NCI-H128 (cell line): ENCODE data around the gene TIAM2.

Source experiments
- DNase-seq: peaks from one replicate; lab custom pipeline; 2025; ENCODE audit not compliant: unreplicated experiment; lab: John Stamatoyannopoulos, UW

TIAM2 gene

DNA sequence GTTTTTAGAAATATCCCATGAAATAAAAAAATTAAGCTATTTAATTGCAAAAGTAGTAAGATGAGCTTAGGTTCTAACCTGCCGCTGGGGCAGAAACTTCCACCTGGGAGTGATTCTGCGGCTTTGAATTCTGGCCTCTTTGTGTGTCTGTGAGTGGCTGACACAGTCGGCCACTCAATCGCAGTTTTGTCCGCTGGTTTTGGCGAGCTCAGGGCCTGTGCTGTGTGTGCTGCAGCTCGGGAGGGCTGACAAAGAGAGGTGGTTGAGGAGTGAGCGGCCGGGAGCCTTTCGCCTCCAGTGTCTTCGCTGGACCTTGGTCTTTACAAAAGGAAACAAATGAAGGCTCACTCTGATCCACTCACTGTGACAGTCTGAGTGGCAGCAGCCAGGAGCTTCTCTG lies 128.4 kb downstream of the TIAM2 start:
- DNase-seq: no peak

DNA sequence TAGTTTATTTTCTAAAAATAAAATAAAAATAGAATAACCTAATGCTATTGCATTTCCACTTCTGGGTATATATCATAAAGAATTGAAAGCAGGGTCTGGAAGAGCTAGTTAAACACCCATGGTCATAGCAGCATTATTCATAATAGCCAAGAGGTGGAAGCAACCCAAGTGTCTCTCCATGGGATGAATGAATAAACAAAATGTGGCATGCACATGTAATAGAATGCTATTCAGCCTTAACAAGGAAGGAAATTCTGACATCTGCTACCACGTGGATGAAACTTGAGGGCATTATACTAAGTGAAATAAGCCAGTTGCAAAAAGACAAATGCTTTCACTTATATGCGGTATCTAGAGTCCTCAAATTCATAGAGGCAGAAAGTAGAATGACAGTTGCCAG lies 130.8 kb downstream of the TIAM2 start:
- no peak for DNase-seq

DNA sequence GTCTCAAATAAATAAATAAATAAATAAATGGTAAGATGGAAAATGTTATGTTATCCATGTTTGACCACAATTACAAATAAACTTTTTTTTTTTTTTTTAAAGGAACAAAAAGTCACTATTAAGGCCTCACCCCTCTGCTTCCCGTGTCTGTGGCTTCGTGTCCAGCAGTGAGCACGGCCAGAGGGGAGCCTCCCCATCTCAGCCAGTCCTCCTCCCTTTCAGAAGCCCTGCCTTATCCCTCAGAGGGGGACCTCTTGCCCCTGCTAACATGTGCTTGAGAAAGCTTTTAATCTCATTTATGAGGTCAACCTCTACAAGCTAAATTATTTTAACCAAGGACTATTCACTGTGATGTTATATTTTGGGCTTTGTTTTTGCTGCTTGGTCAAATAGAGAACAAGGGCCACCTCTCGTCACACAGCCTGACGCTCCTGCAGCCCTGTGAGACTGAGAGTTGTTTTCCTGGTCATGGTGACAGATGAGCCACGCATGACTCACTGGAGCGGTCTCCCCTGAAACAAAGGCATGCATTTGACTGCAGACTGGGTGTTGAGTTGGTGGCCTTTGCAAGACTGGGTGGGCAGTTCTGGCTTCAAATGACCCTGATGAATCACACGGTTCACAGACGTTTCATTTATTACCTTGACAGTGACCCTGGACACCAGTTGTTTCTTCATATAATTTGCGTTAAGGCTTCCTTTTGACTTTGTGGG lies 131.8 kb downstream of the TIAM2 start:
- no peak for DNase-seq

DNA sequence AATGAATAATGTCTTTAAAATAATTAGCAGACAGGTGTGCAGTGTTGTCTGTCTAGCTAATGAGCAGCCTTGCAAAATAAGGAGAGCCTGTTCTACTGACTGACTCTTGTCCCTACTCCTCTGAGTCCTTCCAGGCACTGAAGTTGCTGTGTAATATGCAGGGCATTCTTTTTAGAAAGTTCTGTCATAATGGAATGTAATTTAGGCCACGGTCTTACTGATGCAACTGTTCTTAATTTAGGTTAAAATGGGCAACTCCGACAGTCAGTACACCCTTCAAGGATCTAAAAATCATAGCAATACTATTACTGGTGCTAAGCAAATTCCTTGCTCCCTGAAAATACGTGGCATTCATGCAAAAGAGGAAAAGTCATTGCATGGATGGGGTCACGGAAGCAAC lies 133.9 kb downstream of the TIAM2 start:
- no peak for DNase-seq

DNA sequence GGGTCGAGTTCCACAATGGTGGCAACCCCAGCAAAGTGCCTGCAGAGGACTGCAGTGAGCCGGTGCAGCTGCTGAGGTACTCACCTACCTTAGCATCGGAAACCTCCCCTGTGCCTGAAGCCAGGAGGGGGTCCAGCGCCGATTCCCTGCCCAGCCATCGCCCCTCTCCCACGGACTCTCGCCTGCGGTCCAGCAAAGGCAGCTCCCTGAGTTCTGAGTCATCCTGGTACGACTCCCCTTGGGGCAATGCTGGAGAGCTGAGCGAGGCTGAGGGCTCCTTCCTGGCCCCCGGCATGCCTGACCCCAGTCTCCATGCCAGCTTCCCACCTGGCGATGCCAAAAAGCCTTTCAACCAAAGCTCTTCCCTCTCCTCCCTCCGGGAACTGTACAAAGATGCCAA lies 134.6 kb downstream of the TIAM2 start:
- no peak for DNase-seq

DNA sequence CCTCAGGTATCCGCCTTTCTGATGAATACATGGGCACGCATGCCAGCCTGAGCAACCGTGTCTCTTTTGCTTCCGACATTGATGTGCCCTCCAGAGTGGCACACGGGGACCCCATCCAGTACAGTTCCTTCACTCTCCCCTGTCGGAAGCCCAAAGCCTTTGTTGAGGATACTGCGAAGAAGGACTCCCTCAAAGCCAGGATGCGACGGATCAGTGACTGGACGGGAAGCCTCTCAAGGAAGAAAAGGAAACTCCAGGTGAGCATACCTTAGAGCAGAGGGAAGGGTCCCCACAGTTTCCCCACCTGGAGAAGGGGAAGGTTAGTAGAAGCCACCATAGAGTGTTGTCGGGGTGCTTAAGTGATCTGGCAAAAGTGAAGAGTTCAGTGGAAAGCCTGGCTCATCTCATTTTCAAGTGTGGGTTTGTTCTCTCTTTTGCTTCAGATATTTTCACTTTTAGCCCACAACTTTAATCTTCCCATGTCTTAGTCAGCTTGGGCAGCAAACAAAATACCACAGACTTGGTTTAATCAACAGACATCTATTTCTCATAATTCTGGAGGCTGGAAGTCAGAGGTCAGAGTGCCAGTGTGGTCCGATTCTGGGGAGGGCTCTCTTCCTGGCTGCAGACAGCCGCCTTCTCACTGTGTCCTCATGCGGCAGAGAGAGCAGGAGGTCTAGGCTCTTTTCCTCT lies 135.2 kb downstream of the TIAM2 start:
- no peak for DNase-seq

DNA sequence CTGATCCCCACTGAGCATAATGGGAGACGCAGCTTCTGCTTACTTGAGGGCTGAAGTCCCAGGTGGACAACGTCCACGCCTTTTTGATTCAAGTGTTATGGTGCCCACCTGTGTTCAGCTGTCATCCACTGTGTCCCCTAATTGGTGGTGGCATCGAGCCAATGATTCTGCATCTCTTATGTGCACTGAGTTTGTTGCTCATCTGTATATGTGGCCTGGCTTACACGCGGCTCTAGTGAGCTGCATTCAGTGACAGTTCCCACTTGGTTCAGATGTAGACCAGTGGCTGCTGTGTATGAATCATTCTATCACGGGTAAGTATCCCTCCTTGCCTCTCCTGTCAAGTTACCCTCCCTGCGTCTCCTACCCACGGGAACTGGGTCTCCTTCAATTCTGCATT lies 137.5 kb downstream of the TIAM2 start:
- DNase-seq: no peak

DNA sequence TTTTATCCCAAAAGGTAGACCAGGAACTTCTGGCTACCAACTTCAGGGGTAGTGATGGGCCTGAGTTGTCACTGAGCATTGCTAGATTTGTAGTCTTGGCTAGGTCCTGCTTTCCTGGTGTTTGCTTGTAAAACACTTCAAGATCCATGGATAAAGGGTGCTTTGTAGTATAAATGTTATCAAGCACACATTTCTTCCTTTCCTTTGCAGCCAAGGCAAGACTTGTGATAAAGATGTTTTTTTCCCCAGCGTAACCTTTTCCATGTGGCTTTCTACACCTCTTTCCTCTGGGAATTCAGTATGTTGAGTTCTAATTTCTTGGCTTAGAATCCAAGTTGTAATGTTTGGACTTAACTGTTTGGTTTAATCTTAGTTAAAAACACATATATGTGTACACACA lies 145.9 kb downstream of the TIAM2 start:
- no peak for DNase-seq

DNA sequence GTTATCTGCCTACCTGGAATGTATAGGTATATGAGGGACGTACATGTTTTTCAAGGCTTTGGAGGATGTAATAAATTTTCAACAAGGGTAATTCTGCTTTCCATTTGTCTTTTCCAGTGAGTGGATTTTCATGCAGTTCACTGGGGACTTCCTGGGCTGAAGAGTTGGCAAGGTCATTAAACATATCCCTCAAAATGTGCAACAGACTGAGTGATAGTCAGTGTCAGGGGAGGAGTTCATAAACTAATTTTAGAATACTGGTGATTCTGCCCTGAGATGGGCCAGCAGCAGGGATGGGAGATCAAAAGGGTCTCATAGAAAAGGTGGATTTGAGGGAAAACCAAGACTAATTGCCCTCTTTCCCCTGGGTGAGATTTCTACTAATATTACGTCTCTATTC lies 146.4 kb downstream of the TIAM2 start:
- no peak for DNase-seq

DNA sequence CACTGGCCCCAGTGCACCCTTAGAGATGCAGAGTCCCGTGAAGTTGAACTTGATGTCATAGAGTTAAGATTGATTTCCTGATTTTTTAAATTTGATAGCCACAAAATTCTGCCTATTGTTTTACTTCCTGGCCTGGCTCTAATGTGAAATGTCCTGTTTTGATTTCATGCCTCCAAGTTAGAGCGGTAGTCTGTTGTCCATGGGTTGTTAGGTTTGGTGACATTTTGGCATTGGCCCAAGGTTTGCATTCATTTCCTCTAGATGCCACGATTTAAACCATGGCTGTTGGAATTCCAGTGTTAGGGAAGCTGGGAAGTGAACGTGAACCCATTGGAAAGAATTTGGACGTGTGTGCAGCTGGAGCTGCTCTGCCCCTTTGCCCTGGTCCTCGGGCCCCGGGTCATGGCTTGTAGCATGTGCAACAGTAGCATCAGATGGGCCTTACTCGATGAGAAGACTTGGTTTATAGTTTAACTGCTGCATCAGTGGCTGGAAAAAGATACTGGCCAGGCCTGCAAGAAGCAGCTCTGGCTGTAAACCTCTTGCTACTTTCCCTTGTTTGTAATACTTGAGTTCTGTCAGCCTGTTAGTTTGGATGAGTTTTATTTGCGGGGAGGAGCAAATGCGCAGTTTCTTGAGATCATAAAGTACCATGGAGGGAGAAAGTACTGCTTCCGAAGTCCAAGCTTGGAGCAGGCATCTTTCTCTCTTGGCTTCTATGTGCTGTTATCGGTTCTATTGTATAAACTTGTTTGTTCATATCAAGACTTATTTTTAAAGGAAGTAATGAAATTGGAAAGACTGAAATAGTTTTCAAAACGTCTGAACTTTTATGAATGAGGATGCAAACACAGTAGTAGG lies 147.3 kb downstream of the TIAM2 start:
- DNase-seq: no peak

DNA sequence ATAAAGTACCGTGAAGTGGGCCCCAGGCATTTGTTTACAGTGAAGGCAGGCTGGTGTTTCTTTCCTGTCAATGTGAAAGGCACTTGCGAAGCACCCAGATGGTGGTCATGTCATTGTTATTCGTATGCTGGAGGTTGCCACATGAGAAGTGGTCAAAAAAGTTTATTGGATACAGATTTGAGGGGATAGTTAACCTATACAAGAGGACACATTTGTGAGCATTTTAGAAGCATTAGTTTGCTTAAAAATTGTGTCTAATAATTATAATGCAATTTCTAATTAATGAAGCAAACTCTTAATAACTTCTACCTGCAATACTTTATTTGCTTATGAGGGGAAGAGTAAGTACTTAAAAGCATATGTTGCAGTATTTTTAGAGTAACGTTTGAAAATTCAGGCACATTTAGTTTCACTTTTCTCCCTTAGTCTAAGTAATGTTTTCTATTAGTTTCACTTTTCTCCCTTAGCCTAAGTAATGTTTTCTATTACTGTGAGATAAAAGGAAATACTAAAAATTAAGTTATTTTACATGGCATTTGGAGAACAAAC lies 148.0 kb downstream of the TIAM2 start:
- DNase-seq: no peak

DNA sequence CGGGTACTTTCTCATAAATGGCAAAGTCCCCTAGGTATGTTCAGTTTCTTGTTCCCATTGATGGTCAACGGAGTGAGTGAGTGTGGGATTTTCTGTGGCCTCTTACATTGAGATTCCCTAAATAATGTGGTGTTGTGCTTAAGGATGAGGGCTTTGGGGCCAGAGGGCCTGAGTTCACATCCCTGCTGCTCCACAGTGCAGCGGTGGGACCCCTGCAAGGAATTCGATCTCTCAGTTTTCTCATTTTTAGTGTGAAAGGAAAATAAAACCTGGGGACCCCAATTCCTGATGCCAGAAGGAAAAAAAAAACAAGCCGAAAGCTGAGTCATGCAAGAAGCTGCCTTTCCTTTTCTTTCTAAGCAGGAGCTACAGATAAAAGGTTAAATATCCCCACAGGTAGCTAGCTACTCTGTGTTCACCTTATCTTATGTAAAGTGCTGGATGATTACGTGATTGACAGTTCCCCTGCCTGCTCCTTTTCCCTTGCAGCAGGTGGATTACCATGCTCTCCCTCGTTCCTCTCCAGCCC lies 148.5 kb downstream of the TIAM2 start:
- DNase-seq: no peak

DNA sequence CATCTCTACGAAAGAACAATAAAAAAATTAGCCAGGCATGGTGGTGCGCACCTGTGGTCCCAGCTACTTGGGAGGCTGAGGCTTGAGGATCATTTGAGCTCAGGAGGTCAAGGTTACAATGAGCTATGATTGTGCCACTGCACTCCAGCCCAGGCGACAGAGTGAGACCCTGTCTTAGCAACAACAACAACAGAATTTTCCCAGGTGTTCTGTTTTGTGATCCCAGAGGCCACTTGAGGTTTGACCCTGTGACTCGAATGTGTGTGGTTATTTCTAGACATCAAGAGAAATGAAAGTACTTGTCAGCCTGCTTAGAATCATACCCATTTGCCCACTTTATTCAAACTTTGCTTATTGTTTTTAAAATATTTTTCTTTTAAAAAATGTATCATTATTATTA lies 151.1 kb downstream of the TIAM2 start:
- DNase-seq: no peak

DNA sequence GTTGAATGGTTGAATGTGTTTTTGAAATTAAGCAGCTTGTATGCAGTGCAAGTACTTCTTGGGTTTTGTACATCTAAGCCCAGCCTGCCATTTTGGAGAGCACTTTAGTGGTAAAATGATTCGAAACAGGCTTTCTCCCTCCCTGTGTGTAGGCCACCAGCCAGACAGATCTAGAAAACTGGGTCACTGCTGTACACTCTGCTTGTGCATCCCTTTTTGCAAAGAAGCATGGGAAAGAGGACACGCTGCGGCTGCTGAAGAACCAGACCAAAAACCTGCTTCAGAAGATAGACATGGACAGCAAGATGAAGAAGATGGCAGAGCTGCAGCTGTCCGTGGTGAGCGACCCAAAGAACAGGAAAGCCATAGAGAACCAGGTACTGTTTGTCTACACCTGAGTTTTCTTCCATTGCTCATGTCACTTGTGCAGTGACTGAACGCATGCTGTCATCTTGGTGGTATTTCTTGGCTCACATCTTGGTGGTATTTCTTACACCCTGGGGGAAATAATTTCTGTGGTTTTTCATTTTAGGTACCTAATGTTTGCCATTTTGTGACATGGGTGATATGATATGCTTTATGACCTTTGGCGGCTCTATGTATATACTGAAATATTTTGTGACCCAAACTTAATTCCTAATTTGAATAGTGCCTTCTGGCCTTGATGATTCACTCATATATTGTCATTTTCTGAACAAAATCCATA lies 153.0 kb downstream of the TIAM2 start:
- no peak for DNase-seq

DNA sequence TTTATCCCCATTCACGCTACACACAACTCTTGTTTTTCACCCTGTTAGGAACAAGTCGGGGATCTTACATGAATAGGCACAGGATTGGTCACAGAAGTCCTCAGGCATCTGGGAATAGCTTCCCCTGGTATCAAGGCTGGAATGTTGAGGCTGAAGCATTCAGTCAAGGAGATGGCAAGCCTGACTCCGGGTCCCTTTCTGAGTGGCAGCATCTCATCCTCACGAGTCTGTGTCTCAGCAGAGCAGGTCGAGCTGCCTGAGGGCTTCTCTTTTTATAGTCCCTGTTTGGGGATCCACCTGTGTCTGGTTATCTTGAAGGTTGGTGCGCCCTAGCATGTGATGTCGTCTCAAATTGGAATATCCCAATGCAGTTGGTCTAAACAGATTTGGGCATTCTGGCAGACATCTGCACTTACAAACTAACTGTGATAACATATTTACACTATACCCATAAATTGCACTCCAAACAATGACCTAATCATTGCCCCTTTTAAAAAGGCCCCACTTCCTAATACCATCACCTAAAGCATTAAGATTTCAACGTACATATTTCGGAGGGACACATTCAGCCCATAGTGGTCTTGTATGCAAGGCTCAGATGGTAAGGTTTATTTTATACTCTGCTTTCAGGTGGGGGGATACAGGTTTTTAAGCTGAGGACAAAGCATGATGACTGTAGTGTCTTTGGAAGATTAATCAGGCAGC lies 156.0 kb downstream of the TIAM2 start:
- no peak for DNase-seq

DNA sequence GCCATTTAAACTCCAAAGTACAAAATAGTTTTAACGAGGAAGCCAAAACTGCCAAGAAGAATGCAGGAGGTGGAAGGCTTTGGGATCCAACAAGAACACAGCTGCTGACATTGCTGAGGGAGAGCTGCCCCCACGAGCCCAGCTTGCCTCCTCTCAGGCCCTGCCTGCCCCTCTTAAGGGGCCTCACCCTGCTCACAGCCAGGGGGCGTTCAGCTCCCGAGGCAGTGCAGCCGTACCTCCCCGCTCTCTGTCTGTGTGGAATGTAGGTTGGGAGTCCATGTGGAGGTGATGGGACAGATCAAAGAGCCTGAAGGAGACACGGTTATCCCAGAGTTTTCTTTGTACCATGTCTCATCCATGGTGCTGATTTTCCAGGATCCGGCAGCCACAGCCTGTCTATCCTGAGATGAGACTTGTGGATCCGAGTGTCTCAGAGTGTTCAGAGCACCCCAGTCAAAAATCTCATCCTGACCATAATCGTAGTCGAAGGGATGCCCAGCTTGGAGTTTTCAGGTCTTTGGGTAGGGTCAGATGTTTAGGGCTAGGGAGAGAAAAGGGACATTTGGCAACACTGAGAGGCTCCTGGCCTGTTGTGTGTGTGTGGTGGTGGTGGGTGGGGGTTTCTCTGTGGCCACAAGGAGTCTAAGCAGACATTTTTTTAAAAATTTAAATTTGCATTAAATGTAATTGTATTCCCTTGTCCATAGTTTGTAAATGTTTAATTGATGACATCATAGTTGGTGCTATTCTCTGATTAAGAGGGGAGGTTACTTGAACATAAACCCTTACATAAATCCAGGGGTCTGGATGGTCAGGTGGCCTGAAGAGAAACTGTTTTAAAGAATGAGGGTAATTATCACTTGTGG lies 157.3 kb downstream of the TIAM2 start:
- no peak for DNase-seq

DNA sequence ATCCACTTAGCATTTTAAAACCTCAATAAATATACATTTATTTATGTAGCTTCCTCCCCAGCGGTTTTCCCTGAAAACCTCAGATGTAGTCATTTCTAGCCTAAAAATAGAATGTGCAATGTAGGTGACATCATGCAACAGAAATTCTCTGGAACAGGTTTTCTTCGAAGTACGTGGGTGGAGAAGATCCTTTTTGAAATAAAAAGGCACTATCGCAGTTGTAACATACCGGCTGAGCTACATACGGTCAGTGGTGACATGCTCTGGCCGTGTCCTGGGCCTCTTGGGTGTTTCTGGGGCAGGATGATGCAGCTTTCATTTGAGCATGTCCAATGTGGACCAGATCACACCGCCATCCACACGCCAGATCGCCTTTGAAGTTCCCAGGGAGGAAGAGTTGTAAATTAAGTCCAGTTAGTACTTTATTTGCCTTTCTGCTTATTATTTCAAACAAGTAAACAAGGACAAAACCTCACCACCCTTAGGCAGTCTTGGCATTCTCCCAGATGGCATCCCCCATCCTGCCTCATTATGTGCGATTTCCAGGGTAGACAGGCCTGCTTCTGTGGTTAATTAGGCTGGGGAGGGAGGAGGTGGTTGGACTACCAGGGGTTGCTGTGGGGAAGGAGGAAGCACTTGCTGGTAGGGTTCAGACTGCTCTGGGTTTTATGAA lies 159.2 kb downstream of the TIAM2 start:
- no peak for DNase-seq

DNA sequence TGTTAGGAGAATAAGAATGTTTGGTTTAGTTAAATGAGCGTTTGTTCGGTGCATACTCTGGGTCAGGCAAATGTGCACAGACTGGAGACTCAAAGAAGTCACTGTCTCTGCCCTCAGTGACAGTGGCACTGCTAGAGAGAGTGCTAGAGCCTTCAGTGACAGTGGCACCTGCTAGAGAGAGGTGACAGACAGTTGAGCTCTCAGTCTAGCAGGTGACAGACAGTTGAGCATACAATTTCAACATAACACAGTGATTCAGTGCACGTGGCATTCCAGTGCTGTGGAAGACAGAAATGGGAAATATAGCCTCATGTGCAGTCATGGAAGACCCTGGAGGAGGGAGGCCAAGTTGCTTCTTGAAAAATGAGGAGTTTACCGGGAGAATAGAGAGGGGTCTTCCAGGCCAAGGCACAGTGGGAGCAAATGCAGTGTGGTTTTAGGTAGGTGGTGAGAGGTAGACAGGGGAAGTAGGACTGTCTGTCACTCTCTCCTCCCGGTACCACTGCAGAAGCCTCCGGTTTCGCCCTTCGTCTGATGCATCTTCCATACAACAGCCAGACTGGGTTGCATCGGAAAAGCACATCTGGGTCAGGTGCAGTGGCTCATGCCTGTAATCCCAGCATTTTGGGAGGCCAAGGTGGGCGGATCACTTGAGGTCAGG lies 160.8 kb downstream of the TIAM2 start:
- no peak for DNase-seq
